IPS DF 6.9 (cell line): ENCODE results near the gene TRPC1.
"Not testable (repeated sequence)": the region's sequence is repeated elsewhere in the genome, so short reads cannot be mapped to it uniquely, and the experiment has no call there.

Experiments
- DNase-seq: peaks from one replicate; pipeline ENCODE4 v3.0.0-alpha.2; 2013; ENCODE audit warnings: low read depth, low spot score
- H3K27ac ChIP-seq: one replicate; pipeline ENCODE4 v1.5.1; 2013; ENCODE audit warnings: low read length, control low read depth
- H3K27me3 ChIP-seq: 2 replicates; pipeline ENCODE4 v1.6.1; 2013; ENCODE audit warnings: mild to moderate bottlenecking, low read length; ENCODE audit not compliant: control insufficient read depth, insufficient read depth
- H3K36me3 ChIP-seq: 2 replicates; pipeline ENCODE4 v1.6.1; 2013; ENCODE audit warnings: low read length; ENCODE audit not compliant: control insufficient read depth, insufficient read depth
- H3K4me1 ChIP-seq: 2 replicates; pipeline ENCODE4 v1.6.1; 2013; ENCODE audit warnings: low read length; ENCODE audit not compliant: control insufficient read depth, insufficient read depth
- H3K4me3 ChIP-seq: 2 replicates; pipeline ENCODE4 v1.5.1; 2013; ENCODE audit warnings: mild to moderate bottlenecking, low read length
- H3K9me3 ChIP-seq: 2 replicates; pipeline ENCODE4 v1.6.1; 2013; ENCODE audit warnings: low read length, inconsistent platforms; ENCODE audit not compliant: control insufficient read depth, insufficient read depth
- WGBS: extraction: QIAGEN DNeasy Blood & Tissue Kit; methylation state at CpG from one replicate; pipeline ENCODE4 v1.1.7; 2013; ENCODE audit warnings: mixed read lengths, missing lambda C conversion rate; ENCODE audit not compliant: insufficient read length, insufficient coverage; 5-methylcytosine and 5-hydroxymethylcytosine counted together

TRPC1 gene

DNA sequence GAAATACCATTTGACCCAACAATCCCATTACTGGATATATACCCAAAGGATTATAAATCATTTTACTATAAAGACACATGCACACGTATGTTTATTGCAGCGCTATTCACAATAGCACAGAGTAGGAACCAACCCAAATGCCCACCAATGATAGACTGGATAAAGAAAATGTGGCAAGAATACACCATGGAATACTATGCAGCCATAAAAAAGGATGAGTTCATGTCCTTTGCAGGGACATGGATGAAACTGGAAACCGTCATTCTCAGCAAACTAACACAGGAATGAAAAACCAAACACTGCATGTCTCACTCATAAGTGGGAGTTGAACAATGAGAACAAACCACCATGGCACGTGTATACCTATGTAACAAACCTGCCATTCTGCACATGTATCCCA lies 26.7 kb downstream of the TRPC1 start:
- whole genome bisulfite sequencing: no CpG with 5 or more reads among the region's 4 CpGs
- not testable (repeated sequence) for H3K36me3 ChIP-seq, H3K4me1 ChIP-seq, H3K27ac ChIP-seq, H3K27me3 ChIP-seq, H3K9me3 ChIP-seq, H3K4me3 ChIP-seq, DNase-seq

DNA sequence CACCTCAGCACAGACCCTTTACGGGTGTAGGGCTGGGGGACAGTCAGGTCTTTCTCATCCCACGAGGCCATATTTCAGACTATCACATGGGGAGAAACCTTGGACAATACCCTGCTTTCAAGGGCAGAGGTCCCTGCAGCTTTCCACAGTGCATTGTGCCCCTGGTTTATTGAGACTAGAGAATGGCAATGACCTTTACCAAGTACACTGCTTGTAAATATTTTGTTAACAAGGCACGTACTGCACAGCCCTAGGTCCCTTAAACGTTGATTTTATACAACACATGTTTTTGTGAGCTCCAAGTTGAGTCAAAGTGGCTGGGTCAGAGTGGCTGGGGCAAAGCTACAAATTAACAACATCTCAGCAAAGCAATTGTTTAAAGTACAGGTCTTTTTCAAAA lies 28.8 kb downstream of the TRPC1 start:
- not testable (repeated sequence) for DNase-seq, H3K36me3 ChIP-seq, H3K27ac ChIP-seq, H3K27me3 ChIP-seq, H3K4me1 ChIP-seq, H3K9me3 ChIP-seq, H3K4me3 ChIP-seq
- no CpG with 5 or more reads among the region's 4 CpGs for WGBS

DNA sequence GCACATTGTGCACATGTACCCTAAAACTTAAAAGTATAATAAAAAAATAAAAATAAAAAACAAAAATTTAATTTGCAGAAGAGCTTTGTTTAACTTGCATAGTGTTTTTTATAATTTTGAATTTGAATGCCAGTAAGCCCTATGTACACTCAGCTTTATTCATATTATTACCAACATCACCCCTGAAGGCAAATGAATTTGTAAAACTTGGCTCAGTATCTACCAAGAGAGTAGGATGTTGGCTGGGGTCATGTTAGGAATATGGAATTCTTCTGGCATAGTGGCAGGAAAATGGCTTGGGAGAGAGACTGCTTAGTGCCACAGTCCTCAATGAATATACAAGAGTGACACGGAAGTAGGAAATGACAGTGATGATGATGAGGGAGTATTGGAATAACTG lies 30.7 kb downstream of the TRPC1 start:
- no peak overlapping the region for H3K4me3 ChIP-seq
- no peaks in the 10 kb centered on the region for H3K36me3 ChIP-seq
- WGBS: no CpG with 5 or more reads among the region's 1 CpG
- no peaks in the 10 kb centered on the region for H3K27me3 ChIP-seq
- H3K4me1 ChIP-seq: no peaks in the 10 kb centered on the region
- no peak overlapping the region for H3K27ac ChIP-seq
- DNase-seq: no peak
- no peaks in the 10 kb centered on the region for H3K9me3 ChIP-seq

DNA sequence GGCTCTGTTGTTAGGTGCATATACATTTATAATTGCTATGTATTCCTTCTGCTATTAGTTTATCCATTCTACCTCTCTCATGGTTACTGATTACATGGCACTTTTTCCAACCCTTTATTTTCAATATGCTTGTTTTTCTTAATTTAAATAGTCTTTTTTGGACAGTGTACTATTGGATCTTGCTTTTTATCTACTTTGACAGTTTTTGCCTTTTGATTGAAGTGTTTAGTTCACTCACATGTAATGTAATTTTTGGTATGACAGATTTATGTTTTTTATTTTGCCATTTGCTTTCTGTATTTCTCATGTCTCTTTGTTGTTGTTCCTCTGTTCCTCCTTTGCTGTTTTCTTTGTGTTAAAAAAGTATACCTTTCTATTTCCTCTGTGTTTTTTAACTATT lies 44.5 kb downstream of the TRPC1 start:
- Histone ChIP-seq H3K9me3 (no peaks in the 10 kb centered on the region), H3K27me3 (no peaks in the 10 kb centered on the region), H3K36me3 (no peaks in the 10 kb centered on the region), H3K27ac (no peak overlapping the region), H3K4me1 (no peaks in the 10 kb centered on the region), H3K4me3 (no peak overlapping the region)
- DNase-seq: no peak

- Histone ChIP-seq H3K4me1 (no peaks in the 10 kb centered on the region), H3K27ac (no peak overlapping the region), H3K27me3 (no peaks in the 10 kb centered on the region), H3K9me3 (no peaks in the 10 kb centered on the region), H3K36me3 (no peaks in the 10 kb centered on the region), H3K4me3 (no peak overlapping the region)
- no peak for DNase-seq
Observed at GRCh38 chr3:142777927-142778326, 54.1 kb downstream of the TRPC1 start.

DNA sequence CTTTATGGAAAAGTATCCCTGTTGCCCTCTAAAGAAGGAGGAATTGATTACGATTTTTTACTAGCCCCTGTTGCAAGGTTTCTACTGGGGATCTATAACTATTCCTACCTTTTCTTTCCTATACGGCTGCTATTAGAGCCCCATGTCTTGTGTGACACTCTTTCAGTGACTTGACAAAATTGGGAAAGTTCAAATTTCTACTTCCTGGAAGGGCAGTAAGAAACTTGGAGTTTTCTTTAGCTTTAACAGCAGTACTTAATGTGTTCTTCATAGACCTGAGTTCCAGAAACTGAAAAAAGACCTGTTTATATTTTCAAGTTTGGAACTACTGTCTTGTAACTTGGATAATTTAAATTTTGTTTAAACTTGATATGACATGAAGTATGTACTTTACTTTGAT lies 54.7 kb downstream of the TRPC1 start:
- H3K27ac ChIP-seq: no peak overlapping the region
- no peaks in the 10 kb centered on the region for H3K36me3 ChIP-seq
- no peak overlapping the region for H3K4me3 ChIP-seq
- H3K9me3 ChIP-seq: no peaks in the 10 kb centered on the region
- H3K27me3 ChIP-seq: no peaks in the 10 kb centered on the region
- WGBS: no CpG with 5 or more reads among the region's 2 CpGs
- H3K4me1 ChIP-seq: no peaks in the 10 kb centered on the region
- no peak for DNase-seq

DNA sequence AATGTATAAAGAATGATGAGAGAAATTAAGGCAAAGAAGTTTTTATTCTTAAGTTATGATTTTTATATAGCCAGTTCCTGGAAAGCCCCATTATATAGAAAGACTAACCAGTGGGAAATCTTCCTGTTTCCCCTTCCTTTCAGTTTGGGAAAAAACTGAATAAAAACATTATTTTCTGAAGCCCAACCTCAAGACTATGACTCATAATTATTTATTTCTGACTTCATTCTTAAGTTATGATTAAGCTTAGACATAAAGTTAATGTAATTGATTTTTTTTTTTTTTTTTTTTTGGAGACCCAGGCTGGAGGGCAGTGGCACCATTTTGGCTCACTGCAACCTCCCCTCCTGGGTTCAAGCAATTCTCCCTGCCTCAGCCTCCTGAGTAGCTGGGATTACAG lies 55.8 kb downstream of the TRPC1 start:
- H3K27ac ChIP-seq: no peak overlapping the region
- no peaks in the 10 kb centered on the region; the same call in 1 of the 2 replicates for H3K36me3 ChIP-seq
- H3K4me1 ChIP-seq: no peaks in the 10 kb centered on the region
- no peaks in the 10 kb centered on the region for H3K9me3 ChIP-seq
- H3K4me3 ChIP-seq: no peak overlapping the region
- DNase-seq: no peak
- no peaks in the 10 kb centered on the region for H3K27me3 ChIP-seq

- Histone ChIP-seq H3K27ac (no peak overlapping the region), H3K27me3 (no peaks in the 10 kb centered on the region), H3K9me3 (no peaks in the 10 kb centered on the region), H3K36me3 (no peaks in the 10 kb centered on the region; the same call in 1 of the 2 replicates), H3K4me1 (no peaks in the 10 kb centered on the region), H3K4me3 (no peak overlapping the region)
- no peak for DNase-seq
- no CpG with 5 or more reads among the region's 2 CpGs for WGBS
Observed at GRCh38 chr3:142782616-142783015, 58.8 kb downstream of the TRPC1 start.

DNA sequence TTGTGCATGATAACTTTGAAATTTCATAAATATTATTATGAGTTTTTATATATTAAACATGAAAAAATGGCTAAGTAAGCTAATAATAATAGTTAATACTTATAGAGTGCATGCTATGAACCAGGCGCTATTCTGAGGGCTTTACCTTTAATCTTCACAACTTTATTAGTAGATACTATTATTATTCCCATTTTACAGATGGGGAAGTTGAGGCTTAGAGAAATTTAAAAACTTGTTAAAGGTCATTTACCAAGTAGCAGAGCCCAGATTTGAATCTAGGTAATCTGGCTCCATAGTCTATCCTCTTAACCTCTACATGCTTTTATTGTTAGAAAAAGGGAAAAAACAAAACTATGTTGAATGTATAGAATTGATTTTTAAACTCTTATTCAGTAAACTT lies 60.4 kb downstream of the TRPC1 start:
- H3K4me1 ChIP-seq: no peaks in the 10 kb centered on the region
- no peak for DNase-seq
- H3K27me3 ChIP-seq: no peaks in the 10 kb centered on the region
- whole genome bisulfite sequencing: no CpG with 5 or more reads among the region's 1 CpG
- no peak overlapping the region for H3K4me3 ChIP-seq
- no peak overlapping the region for H3K27ac ChIP-seq
- H3K36me3 ChIP-seq: no peaks in the 10 kb centered on the region; the same call in 1 of the 2 replicates
- no peaks in the 10 kb centered on the region for H3K9me3 ChIP-seq

DNA sequence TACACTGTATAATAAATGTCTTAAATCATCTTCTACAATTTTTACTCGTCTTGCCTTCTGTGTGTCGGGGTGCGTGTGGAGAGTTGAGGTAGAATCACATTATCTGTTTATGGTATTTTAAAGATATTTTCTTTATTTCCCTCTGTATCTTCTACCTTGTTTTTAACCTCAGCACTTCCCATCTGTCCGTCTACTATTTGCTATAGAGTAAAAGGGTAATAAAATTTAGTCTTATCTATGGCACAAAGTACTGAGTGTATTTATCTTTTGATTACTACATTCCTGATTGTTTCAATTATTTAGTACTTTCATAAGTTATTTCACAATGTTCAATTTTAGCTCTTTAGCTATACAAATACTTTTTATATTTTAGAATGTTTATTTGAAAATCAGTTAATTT lies 62.2 kb downstream of the TRPC1 start:
- no CpG with 5 or more reads among the region's 4 CpGs for WGBS
- Histone ChIP-seq H3K36me3 (no peaks in the 10 kb centered on the region; the same call in 1 of the 2 replicates), H3K27me3 (no peaks in the 10 kb centered on the region), H3K4me3 (no peak overlapping the region), H3K4me1 (no peaks in the 10 kb centered on the region), H3K9me3 (no peaks in the 10 kb centered on the region), H3K27ac (no peak overlapping the region)
- no peak for DNase-seq

DNA sequence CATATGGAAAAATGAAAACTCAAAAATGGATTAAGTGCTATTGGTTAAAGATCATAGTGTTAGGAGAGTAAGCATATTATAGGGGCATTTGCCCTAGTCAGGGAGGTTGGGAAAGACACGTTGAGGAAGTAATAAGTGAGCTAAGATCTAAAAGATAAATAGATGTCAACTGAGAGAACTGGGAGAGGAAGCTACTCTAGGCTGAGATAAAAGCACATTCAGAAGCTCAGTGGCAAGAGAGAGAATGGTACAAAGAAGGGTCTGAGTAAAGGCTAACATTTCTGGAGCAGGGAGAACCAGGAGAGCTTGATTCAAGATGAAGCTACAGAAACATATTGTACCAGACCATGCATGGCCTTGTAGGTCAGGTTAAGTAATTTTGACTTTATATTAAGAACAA lies 63.9 kb downstream of the TRPC1 start:
- no peaks in the 10 kb centered on the region for H3K9me3 ChIP-seq
- no CpG with 5 or more reads among the region's 1 CpG for WGBS
- H3K27ac ChIP-seq: no peak overlapping the region
- no peaks in the 10 kb centered on the region for H3K4me1 ChIP-seq
- no peak overlapping the region for H3K4me3 ChIP-seq
- DNase-seq: no peak
- no peaks in the 10 kb centered on the region for H3K27me3 ChIP-seq
- no peaks in the 10 kb centered on the region; the same call in 1 of the 2 replicates for H3K36me3 ChIP-seq
